ENCODE data around the gene CFB. TPM values are rescaled to one million over a fixed set of nuclear protein-coding genes. Genes with fewer than 3 reads are reported as not detected.

Gene CFB
- total and polyA plus RNA-seq, 9 of the 15 experiments (the other 6 are each of a cell fraction or from before 2014, with no cell fraction given) = 0.08 to 0.91 (median 0.22) TPM; not detected in 4

- H3K36me3 ChIP-seq (ENCODE audit: control insufficient read depth, insufficient read depth, low read length) = peaks cover 65% of the 10 kb centered on the region
- in situ Hi-C loops (cut with MboI) (loop anchor here (10.0 kb wide), 1 partner anchor 92 kb away; no protein-coding TSS in a partner anchor), intact Hi-C loops (cut with micrococcal nuclease) (no loop called here)
- BruUV-seq (replicated peaks) = no TSS peak
- FAIRE-seq = no peak
- ChIA-PET POLR2A (interaction anchor here (0.7 to 2.4 kb wide), 13 partner anchors 10 to 274 kb away, joined by 3 to 10 read pairs (median 5); partner anchors contain the start of genes DXO, EHMT2, HSPA1B and NEU1), CTCF (ENCODE audit: low intra/inter-chr PET ratio) (interaction anchor here (0.7 to 1.8 kb wide), 2 partner anchors 272 to 407 kb away, joined by 3 to 8 read pairs; partner anchors contain the start of gene LY6G5C)
- no peaks in the 10 kb centered on the region for H4K20me1 ChIP-seq (replicated peaks; ENCODE audit: control insufficient read depth, insufficient read depth, low read length)
- H3K9me3 ChIP-seq (replicated peaks; ENCODE audit: control insufficient read depth, insufficient read depth, low read depth, low read length) = no peaks in the 10 kb centered on the region
- H3K4me2 ChIP-seq (ENCODE audit: insufficient read depth, low read length) = no peak overlapping the region
- H3K4me3 ChIP-seq = no peak overlapping the region
- H3K4me1 ChIP-seq (replicated peaks in 1 of 2; ENCODE audit: control insufficient read depth in 2 of 2, insufficient read depth in 2 of 2, low read length in 2 of 2) = peaks cover 15 to 26% of the 10 kb centered on the region in 2 experiments
- no peak for DNase-seq (ENCODE audit: extremely low read depth in 1 of 4, low spot score in 3 of 4)
- 66% methylated on average over 5 of the region's 5 CpGs for WGBS (ENCODE audit: insufficient coverage, low coverage, missing lambda C conversion rate)
- peaks cover 14% of the 10 kb centered on the region for H3K79me2 ChIP-seq (ENCODE audit: control insufficient read depth, insufficient read depth, low read length)
- no peak for TF ChIP-seq ZBTB7A (IDR thresholded peaks at IDR 0.05; ENCODE audit: borderline replicate concordance, control insufficient read depth, low read depth, low read length)
- no peak for TF ChIP-seq KDM1A (IDR thresholded peaks at IDR 0.05)
- TF ChIP-seq ZNF121 (CRISPR knock-in tag; conservative IDR thresholded peaks at IDR 0.05) = no peak
- no peak for TF ChIP-seq ZNF609 (CRISPR knock-in tag; IDR thresholded peaks at IDR 0.05; ENCODE audit: borderline replicate concordance)
- TF ChIP-seq ARID3B (CRISPR knock-in tag; IDR thresholded peaks at IDR 0.05; ENCODE audit: borderline replicate concordance) = no peak
- no peak for TF ChIP-seq DDX20 (tag; IDR thresholded peaks at IDR 0.05; ENCODE audit: low read depth)
- no peak for TF ChIP-seq ATF1 (CRISPR knock-in tag; IDR thresholded peaks at IDR 0.05)
- TF ChIP-seq ATF1 (tag; IDR thresholded peaks at IDR 0.05) = no peak
- TF ChIP-seq MBD1 (CRISPR knock-in tag; IDR thresholded peaks at IDR 0.05) = no peak
- H3K27me3 ChIP-seq (ENCODE audit: control insufficient read depth in 2 of 2, insufficient read depth in 2 of 2, low read length in 2 of 2) = no peaks in the 10 kb centered on the region
- H3K27ac ChIP-seq (ENCODE audit: extremely low read depth, low read depth, low read length) = peak overlapping the region; percentile 4; the same call in 1 of the 3 replicates
- H2AFZ ChIP-seq (ENCODE audit: low read depth, low read length) = no peak overlapping the region
- peaks cover 7% of the 10 kb centered on the region for H3K9me1 ChIP-seq (ENCODE audit: control insufficient read depth, insufficient read depth, low read length)
- peak overlapping the region in 1 of 2 experiments; percentile 6; a peak in 1 of 4 replicates for H3K9ac ChIP-seq (ENCODE audit: insufficient read depth in 1 of 2, low read depth in 2 of 2, low read length in 2 of 2)
- ATAC-seq = no peak
These were observed 7.0 kb downstream of the CFB start for GRCh38 chr6:31952890-31953289.
